GM21825 (cell line): Measurements from ENCODE around the gene GPER1.
"Not testable (repeated sequence)": the region's sequence is repeated elsewhere in the genome, so short reads cannot be mapped to it uniquely, and the experiment has no call there.

Experiments used
- ATAC-seq: cut with Tn5 transposase; IDR thresholded peaks from one replicate; pipeline ENCODE4 v1.9.1; 2021; ENCODE audit warnings: mild to moderate bottlenecking, moderate library complexity; ENCODE audit not compliant: unreplicated experiment

The GPER1 gene

GRCh38 chr7:1068013-1068412 lies 19.9 kb upstream of the GPER1 start:
- ATAC-seq: no peak

GRCh38 chr7:1068619-1069018 lies 19.3 kb upstream of the GPER1 start:
- no peak for ATAC-seq

- ATAC-seq: no peak
Measured at GRCh38 chr7:1070544-1071011, 17.3 kb upstream of the GPER1 start.

GRCh38 chr7:1071731-1072254 lies 16.1 kb upstream of the GPER1 start:
- ATAC-seq: no peak

GRCh38 chr7:1073142-1073977 lies 14.6 kb upstream of the GPER1 start:
- ATAC-seq: no peak

- not testable (repeated sequence) for ATAC-seq
Measured at GRCh38 chr7:1074018-1074417, 13.9 kb upstream of the GPER1 start.

GRCh38 chr7:1074593-1075431 lies 13.1 kb upstream of the GPER1 start:
- ATAC-seq: no peak

- ATAC-seq: no peak
Measured at GRCh38 chr7:1076184-1077072, 11.5 kb upstream of the GPER1 start.

- ATAC-seq: no peak
Measured at GRCh38 chr7:1078519-1078918, 9.4 kb upstream of the GPER1 start.

- no peak for ATAC-seq
Measured at GRCh38 chr7:1078985-1079384, 8.9 kb upstream of the GPER1 start.

- ATAC-seq: no peak
Measured at GRCh38 chr7:1079546-1079945, 8.4 kb upstream of the GPER1 start.

- ATAC-seq: no peak
Measured at GRCh38 chr7:1080252-1080920, 7.5 kb upstream of the GPER1 start.

- no peak for ATAC-seq
Measured at GRCh38 chr7:1080921-1081255, 7.0 kb upstream of the GPER1 start.

- no peak for ATAC-seq
Measured at GRCh38 chr7:1081336-1081735, 6.6 kb upstream of the GPER1 start.

- no peak for ATAC-seq
Measured at GRCh38 chr7:1081931-1082401, 5.9 kb upstream of the GPER1 start.

GRCh38 chr7:1083729-1084657 lies 3.9 kb upstream of the GPER1 start:
- no peak for ATAC-seq

GRCh38 chr7:1085266-1085665 lies 2.6 kb upstream of the GPER1 start:
- ATAC-seq: no peak

- no peak for ATAC-seq
Measured at GRCh38 chr7:1085910-1086421, 1.9 kb upstream of the GPER1 start.
